Immature natural killer cell (primary cell): ENCODE results near the gene ZBTB38. TPM values are rescaled to one million over a fixed set of nuclear protein-coding genes. Genes with fewer than 3 reads are reported as not detected.
A peak's percentile ranks its signal among the peaks of the same experiment; 100 is the strongest.

Experiments used
- DNase-seq, 3 donors: peaks; one replicate each; pipeline ENCODE4 v3.0.0; 2022; ENCODE audit warnings: mixed read lengths in 1 of 3
- H3K27ac Mint-ChIP-seq, 6 donors: one replicate each; pipeline ENCODE4 v1.8.0; 2020; ENCODE audit warnings: mixed read lengths in 6 of 6, mild to moderate bottlenecking in 5 of 6, inconsistent platforms in 4 of 6, moderate library complexity in 3 of 6
- H3K27me3 Mint-ChIP-seq, 3 donors: one replicate each; pipeline ENCODE4 v1.8.0; 2020 to 2021; ENCODE audit warnings: low read depth in 3 of 3, mild to moderate bottlenecking in 3 of 3, mixed read lengths in 3 of 3, moderate library complexity in 3 of 3, inconsistent platforms in 1 of 3
- H3K36me3 Mint-ChIP-seq, 3 donors: one replicate each; pipeline ENCODE4 v1.8.0; 2020; ENCODE audit warnings: mixed read lengths in 3 of 3, inconsistent platforms in 2 of 3, mild to moderate bottlenecking in 2 of 3
- H3K4me1 Mint-ChIP-seq, 2 donors: one replicate each; pipeline ENCODE4 v1.8.0; 2020; ENCODE audit warnings: inconsistent platforms in 2 of 2, mild to moderate bottlenecking in 2 of 2, mixed read lengths in 2 of 2, moderate library complexity in 1 of 2
- H3K4me3 Mint-ChIP-seq, 5 donors: one replicate each; pipeline ENCODE4 v1.8.0; 2020; ENCODE audit warnings: mild to moderate bottlenecking in 5 of 5, mixed read lengths in 5 of 5, inconsistent platforms in 3 of 5, moderate library complexity in 3 of 5
- H3K9me3 Mint-ChIP-seq, 6 donors: one replicate each; pipeline ENCODE4 v1.8.0; 2020; ENCODE audit warnings: mild to moderate bottlenecking in 6 of 6, mixed read lengths in 6 of 6, inconsistent platforms in 4 of 6, moderate library complexity in 3 of 6
- polyA plus RNA-seq, 3 donors: library from polyadenylated mRNA; unstranded; fragments of 300-500 nt; fragmentation: Illumina TruSeq; gene quantifications; one replicate each; pipeline ENCODE4 v1.2.3, GENCODE V29; 2021

The ZBTB38 gene
- polyA plus RNA-seq, 3 donors from 2014 or later, result 31.4 to 98.7 (median 68.1) TPM

- Mint-ChIP-seq H3K27me3 (peaks cover 3 to 5% (median 5%) of the 10 kb centered on the region in 3 donors), H3K36me3 (peaks cover 0 to 6% (median 0%) of the 10 kb centered on the region in 3 donors), H3K4me3 (no peak overlapping the region), H3K27ac (no peak overlapping the region), H3K4me1 (no peaks in the 10 kb centered on the region), H3K9me3 (peaks cover 0 to 3% (median 0%) of the 10 kb centered on the region in 6 donors)
- no peak for DNase-seq
Measured at GRCh38 chr3:141346007-141346406, 22.3 kb upstream of the ZBTB38 start.

GRCh38 chr3:141346418-141346817, 21.9 kb upstream of the ZBTB38 start:
- H3K4me3 Mint-ChIP-seq, result no peak overlapping the region

DNA sequence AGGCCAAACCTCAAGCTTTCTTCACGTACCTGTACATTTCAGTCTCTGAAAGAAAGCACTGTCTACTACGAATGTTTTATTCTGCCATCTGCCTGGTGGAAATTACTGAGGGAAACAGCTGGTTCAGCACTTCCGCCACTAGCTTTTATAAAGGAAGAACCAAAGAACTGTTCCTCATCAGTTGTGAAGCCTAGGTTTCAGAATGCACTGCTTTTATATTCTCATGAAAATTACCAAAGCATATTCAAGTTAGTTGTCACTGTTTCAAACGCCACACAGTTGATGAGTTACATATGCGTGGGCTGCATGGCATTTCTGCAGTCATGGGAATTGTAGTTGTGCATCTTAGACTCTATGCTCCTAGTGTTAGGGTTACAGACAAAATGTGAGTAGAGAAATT, 21.5 kb upstream of the ZBTB38 start:
- H3K4me3 Mint-ChIP-seq, result no peak overlapping the region

More at GRCh38 chr3:141346418-141346817, 21.9 kb upstream of the ZBTB38 start:
- Mint-ChIP-seq H3K27ac (no peak overlapping the region), H3K36me3 (peaks cover 0 to 4% (median 0%) of the 10 kb centered on the region in 3 donors), H3K9me3 (peaks cover 0 to 3% (median 0%) of the 10 kb centered on the region in 6 donors), H3K4me1 (no peaks in the 10 kb centered on the region), H3K27me3 (peaks cover 3 to 5% (median 5%) of the 10 kb centered on the region in 3 donors)
- no peak for DNase-seq

DNA sequence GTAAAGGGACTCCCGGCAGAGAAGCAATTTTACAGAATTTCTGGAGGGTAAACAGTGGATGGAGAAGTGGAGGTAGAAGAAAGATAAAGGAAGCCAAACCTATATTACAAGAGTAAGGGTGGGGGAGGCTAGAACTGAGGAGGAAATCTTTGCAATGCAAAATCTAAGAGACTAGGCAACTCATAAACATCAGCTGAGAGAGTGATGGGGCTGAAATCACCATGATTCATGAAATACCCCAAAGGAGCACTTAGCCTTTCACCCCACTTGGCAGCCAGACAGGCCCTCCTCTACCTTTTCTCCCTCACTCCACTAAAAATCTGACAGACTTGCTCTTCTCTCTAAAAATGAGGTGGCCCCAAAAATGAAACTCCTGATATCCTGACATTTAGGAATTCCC, 19.5 kb upstream of the ZBTB38 start:
- no peaks in the 10 kb centered on the region for H3K4me1 Mint-ChIP-seq
- no peak for DNase-seq
- H3K27ac Mint-ChIP-seq, result no peak overlapping the region
- H3K36me3 Mint-ChIP-seq, result peaks cover 0 to 5% (median 0%) of the 10 kb centered on the region in 3 donors
- peaks cover 0 to 3% (median 0%) of the 10 kb centered on the region in 6 donors for H3K9me3 Mint-ChIP-seq
- no peak overlapping the region for H3K4me3 Mint-ChIP-seq
- peaks cover 5 to 9% (median 9%) of the 10 kb centered on the region in 3 donors for H3K27me3 Mint-ChIP-seq

More for the DNA sequence above, 21.5 kb upstream of the ZBTB38 start:
- H3K9me3 Mint-ChIP-seq, result peaks cover 0 to 3% (median 0%) of the 10 kb centered on the region in 6 donors
- peaks cover 0 to under 1% (median 0%) of the 10 kb centered on the region in 3 donors for H3K36me3 Mint-ChIP-seq
- H3K27ac Mint-ChIP-seq, result no peak overlapping the region
- H3K4me1 Mint-ChIP-seq, result no peaks in the 10 kb centered on the region
- H3K27me3 Mint-ChIP-seq, result peaks cover 3 to 5% (median 4%) of the 10 kb centered on the region in 3 donors
- no peak for DNase-seq

DNA sequence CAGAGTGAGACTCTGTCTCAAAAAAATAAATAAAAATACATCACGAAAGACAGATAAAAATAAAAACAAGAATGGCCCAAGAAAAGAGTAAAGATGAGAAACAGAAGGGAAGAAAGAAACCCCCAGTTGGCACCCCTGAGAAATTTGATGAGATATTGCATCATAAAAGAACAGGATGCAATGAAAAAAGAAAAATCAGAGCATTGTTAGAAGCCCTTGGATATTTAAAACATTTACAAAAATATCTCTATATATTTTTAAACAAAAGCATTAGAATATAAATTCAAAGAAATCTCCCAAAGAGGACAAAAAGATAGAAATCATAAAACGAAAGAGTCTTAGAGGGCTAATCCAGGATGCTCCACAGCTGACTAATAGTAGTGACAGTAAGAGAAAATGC, 18.6 kb upstream of the ZBTB38 start:
- no peak for DNase-seq
- peaks cover 0 to 3% (median 0%) of the 10 kb centered on the region in 6 donors for H3K9me3 Mint-ChIP-seq
- H3K27ac Mint-ChIP-seq, result no peak overlapping the region
- peaks cover 7 to 11% (median 9%) of the 10 kb centered on the region in 3 donors for H3K27me3 Mint-ChIP-seq
- H3K36me3 Mint-ChIP-seq, result peaks cover 0 to 5% (median 0%) of the 10 kb centered on the region in 3 donors
- no peak overlapping the region for H3K4me3 Mint-ChIP-seq
- H3K4me1 Mint-ChIP-seq, result no peaks in the 10 kb centered on the region

DNA sequence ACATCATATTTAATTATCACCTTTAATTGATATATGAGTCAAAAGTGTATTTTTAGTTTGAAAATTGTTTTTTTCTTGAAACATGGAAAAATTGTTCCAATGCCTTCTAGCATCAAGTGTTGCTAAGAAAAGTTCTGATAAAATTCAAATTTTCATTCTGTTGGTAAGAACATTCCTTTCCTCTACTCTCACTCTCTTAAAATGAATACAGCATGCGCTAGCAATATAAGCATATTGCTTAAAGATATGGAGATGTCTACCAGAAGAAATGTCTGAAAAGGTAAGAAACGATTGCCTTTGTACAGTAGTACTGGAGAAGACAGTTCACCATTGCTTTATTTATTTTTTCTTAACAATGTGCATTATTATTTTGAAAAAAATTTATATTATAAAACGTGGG, 17.6 kb upstream of the ZBTB38 start:
- peaks cover 7 to 10% (median 9%) of the 10 kb centered on the region in 3 donors for H3K27me3 Mint-ChIP-seq
- H3K36me3 Mint-ChIP-seq, result peaks cover 0 to 5% (median 0%) of the 10 kb centered on the region in 3 donors
- DNase-seq, result no peak
- no peak overlapping the region for H3K27ac Mint-ChIP-seq
- H3K4me3 Mint-ChIP-seq, result no peak overlapping the region
- no peaks in the 10 kb centered on the region for H3K4me1 Mint-ChIP-seq
- H3K9me3 Mint-ChIP-seq, result peaks cover 0 to 3% (median 0%) of the 10 kb centered on the region in 6 donors

DNA sequence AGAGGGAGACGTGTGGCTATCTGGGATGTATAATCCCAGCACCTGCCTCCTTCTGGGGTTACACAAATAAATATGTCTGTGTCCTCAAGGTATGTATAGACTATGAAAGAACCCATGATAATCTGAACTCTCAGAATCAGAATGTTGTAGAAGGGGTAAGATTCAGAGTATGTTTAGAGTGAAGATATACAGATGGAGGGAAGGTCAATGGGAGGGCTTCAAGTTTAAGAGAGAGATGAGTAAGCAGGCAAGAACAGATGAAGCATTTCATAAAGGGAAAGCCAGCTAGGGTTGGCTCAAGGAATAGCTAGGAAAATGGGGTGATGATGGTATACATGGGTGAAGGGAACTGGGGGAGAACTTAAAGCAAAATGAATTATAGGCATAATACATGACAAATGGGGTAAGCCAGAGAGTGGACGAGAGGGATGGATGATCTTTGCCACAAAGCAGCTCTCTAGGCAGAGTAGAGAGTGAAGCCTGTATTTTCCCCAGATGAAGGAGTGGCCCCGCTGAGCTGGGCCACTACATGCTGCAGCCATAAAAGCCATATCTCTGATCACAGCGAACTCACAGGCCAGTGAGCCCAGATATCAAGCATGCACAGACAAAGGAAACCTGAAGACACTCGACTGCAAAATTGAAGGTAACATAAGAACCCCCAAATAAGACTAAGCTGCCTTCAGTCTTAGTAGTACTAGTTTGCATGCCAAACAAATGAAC, 15.9 kb upstream of the ZBTB38 start:
- Mint-ChIP-seq H3K27ac (no peak overlapping the region), H3K36me3 (peaks cover 0 to 5% (median 0%) of the 10 kb centered on the region in 3 donors), H3K4me1 (no peaks in the 10 kb centered on the region), H3K4me3 (no peak overlapping the region), H3K9me3 (peaks cover 0 to 3% (median 0%) of the 10 kb centered on the region in 6 donors), H3K27me3 (peaks cover 9 to 11% (median 9%) of the 10 kb centered on the region in 3 donors)
- no peak for DNase-seq

DNA sequence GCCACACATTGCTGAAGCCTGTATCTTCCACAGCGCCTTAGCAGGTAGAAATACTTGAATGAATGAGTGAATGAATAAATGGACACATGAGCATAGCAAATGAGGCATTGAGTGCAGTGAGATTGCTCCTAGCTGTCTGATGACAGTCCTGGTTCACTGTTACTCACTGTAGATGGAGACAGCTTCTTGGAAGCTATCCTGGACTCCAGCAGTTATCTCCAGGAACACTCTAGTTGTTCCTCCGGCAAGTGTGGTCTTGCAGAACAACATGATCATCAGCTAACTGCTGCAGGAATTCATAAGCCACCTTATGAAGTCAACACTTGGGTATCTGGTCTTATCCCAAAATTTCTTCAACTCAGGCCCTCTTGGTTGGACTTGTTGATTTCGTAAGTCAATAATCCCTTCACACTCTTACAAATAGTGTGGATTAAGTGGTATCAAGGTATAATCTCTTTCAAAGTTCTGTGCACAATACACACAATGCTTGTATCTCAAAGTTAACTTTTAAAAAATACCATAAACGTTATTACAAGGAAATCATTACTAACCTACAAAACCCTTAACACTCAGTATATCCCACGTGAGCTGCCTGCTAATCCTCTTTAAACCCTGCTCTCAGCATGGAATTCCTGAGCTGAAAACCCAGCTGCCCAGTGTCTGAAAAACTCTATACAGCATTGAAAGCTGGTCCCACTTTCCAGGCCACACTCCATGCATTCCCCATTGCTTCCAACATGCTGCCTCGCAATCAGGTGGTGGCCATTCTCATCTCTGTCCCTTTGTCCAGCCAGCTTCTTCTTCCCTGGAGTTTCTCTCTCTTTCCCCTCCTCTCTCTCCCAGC, 14.4 kb upstream of the ZBTB38 start:
- peaks cover 9 to 11% (median 9%) of the 10 kb centered on the region in 3 donors for H3K27me3 Mint-ChIP-seq
- no peak overlapping the region for H3K27ac Mint-ChIP-seq
- no peak for DNase-seq
- H3K4me3 Mint-ChIP-seq, result no peak overlapping the region
- peaks cover 0 to 5% (median 0%) of the 10 kb centered on the region in 3 donors for H3K36me3 Mint-ChIP-seq
- H3K4me1 Mint-ChIP-seq, result no peaks in the 10 kb centered on the region
- peaks cover 0 to 3% (median 0%) of the 10 kb centered on the region in 6 donors for H3K9me3 Mint-ChIP-seq

GRCh38 chr3:141354517-141354916, 13.8 kb upstream of the ZBTB38 start:
- DNase-seq, result no peak
- Mint-ChIP-seq H3K27me3 (peaks cover 5 to 11% (median 6%) of the 10 kb centered on the region in 3 donors), H3K27ac (no peak overlapping the region), H3K9me3 (peaks cover 0 to 2% (median 0%) of the 10 kb centered on the region in 6 donors), H3K36me3 (peaks cover 0 to 5% (median 0%) of the 10 kb centered on the region in 3 donors), H3K4me3 (no peak overlapping the region), H3K4me1 (no peaks in the 10 kb centered on the region)

DNA sequence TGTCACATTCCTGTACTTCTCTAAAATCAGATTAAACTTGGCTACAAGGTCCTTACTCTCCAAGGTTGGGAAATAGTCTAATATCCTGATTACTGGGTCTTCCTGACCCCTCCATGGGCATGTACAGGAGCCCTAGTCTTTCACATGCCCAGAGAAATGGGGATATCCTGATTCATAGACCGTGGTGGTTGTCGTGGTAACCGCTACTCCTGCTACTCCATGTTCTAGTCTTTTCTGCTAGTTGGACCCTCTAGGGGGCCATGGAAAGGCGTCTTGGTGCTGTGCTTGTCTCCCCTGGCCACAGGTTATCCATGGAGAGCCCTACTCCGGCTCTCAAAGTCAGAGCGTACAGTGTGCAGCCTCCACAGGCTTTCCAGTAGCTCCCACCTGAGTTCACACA, 13.1 kb upstream of the ZBTB38 start:
- Mint-ChIP-seq H3K9me3 (no peaks in the 10 kb centered on the region), H3K27me3 (peaks cover 3 to 11% (median 5%) of the 10 kb centered on the region in 3 donors), H3K4me1 (no peaks in the 10 kb centered on the region), H3K36me3 (peaks cover 0 to 5% (median 0%) of the 10 kb centered on the region in 3 donors), H3K4me3 (no peak overlapping the region), H3K27ac (no peak overlapping the region)
- no peak for DNase-seq

DNA sequence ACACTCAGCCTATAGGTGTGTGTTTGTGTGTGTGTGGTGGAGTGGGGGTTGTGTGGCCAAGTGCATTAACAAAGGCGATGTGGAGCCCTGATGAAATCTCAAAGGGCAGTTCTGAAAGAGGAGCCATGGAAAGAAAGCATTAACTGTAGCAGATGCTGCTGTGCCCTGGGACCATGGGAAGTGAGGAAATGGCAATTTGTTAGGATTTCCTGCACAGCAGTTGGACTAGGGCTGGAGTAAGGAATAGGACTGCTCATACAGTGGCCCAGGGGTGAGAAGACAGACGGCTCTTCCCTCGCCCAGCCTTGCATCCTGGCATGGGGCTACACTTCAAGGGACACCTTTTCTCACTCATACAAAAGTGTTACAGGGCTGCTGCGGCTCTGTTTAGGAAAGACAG, 12.3 kb upstream of the ZBTB38 start:
- no peak overlapping the region for H3K27ac Mint-ChIP-seq
- H3K36me3 Mint-ChIP-seq, result peaks cover 0 to 5% (median 0%) of the 10 kb centered on the region in 3 donors
- no peaks in the 10 kb centered on the region for H3K9me3 Mint-ChIP-seq
- H3K27me3 Mint-ChIP-seq, result peaks cover 3 to 10% (median 5%) of the 10 kb centered on the region in 3 donors
- H3K4me1 Mint-ChIP-seq, result peaks cover 4 to 5% of the 10 kb centered on the region in 2 donors
- no peak for DNase-seq
- no peak overlapping the region for H3K4me3 Mint-ChIP-seq

- H3K27ac Mint-ChIP-seq, result no peak overlapping the region
- H3K27me3 Mint-ChIP-seq, result peaks cover 0 to 2% (median 1%) of the 10 kb centered on the region in 3 donors
- no peaks in the 10 kb centered on the region for H3K36me3 Mint-ChIP-seq
- peaks cover 7 to 11% of the 10 kb centered on the region in 2 donors for H3K4me1 Mint-ChIP-seq
- peak overlapping the region in 3 of 5 donors; percentile 12 to 24 (median 23) for H3K4me3 Mint-ChIP-seq
- no peaks in the 10 kb centered on the region for H3K9me3 Mint-ChIP-seq
- peak; percentile 34 to 54 (median 34) for DNase-seq
Measured at GRCh38 chr3:141360888-141361598, 7.3 kb upstream of the ZBTB38 start.

GRCh38 chr3:141362736-141363135, 5.6 kb upstream of the ZBTB38 start:
- no peak for DNase-seq
- Mint-ChIP-seq H3K36me3 (no peaks in the 10 kb centered on the region), H3K27ac (no peak overlapping the region), H3K4me3 (no peak overlapping the region), H3K9me3 (no peaks in the 10 kb centered on the region), H3K4me1 (peaks cover 8 to 11% of the 10 kb centered on the region in 2 donors), H3K27me3 (no peaks in the 10 kb centered on the region)
